Measurements from ENCODE around the gene SLC48A1. TPM values are rescaled to one million over a fixed set of nuclear protein-coding genes. Genes with fewer than 3 reads are reported as not detected.

SLC48A1 gene
- polyA plus RNA-seq, 1 donor (not counting 4 experiments of a cell fraction or from before 2014, with no cell fraction given) = 8.1 TPM

DNA sequence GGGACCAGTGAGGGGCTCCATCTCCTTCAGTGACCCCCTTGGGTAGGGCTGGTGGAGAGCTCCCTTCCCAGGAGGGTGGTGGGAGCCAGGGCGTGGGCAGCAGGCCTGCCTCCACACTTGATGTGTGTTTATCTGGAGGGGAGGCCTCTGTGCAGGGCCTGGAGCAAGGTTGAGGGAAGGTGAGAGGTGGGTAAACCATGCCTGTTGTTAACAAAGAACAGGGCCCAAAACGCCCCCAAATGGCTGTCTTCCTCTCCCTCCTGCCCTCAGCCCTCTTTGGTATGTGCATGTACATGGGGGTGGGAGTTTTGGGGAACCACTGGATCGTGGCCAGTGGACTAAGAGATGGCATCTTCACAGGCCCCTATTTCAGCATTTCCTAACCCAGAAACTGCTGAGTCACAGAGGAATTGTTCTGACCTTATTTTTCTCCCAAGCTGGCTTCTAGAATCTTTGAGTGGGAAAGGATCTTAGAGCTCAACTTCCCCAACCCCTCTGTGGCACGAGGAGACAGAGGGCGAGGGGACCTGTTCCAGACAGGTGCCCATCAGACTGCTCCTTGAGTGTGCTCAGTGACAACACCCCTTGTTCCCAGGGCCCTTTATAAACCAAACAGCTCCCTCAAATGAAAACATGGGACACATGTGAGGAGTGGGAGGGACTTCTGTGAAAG, 3.6 kb downstream of the SLC48A1 start:
- dilution Hi-C loops (cut with MboI; ENCODE audit: extremely low pct_ligation_motif_present, low sequenced_read_pairs) = no loop called here
- FAIRE-seq = no peak
- Histone ChIP-seq H4K20me1 (ENCODE audit: control insufficient read depth, extremely low read depth, insufficient read depth, low read length) (no peaks in the 10 kb centered on the region), H3K27me3 (ENCODE audit: control insufficient read depth, extremely low read depth, insufficient read depth, low read length) (no peaks in the 10 kb centered on the region), H3K4me3 (ENCODE audit: control insufficient read depth in 2 of 3, extremely low read depth in 1 of 3, insufficient read depth in 2 of 3, low read depth in 1 of 3, low read length in 3 of 3) (no peak overlapping the region), H3K9ac (ENCODE audit: control insufficient read depth, extremely low read depth, insufficient read depth, low read length) (no peak overlapping the region), H3K9me3 (ENCODE audit: control insufficient read depth, low read depth, low read length) (no peaks in the 10 kb centered on the region), H3K79me2 (ENCODE audit: control insufficient read depth, insufficient read depth, low read length) (peaks cover 15% of the 10 kb centered on the region), H2AFZ (ENCODE audit: control insufficient read depth, low read length) (no peak overlapping the region), H3K4me2 (ENCODE audit: control insufficient read depth, extremely low read depth, insufficient read depth, low read depth, low read length) (no peak overlapping the region), H3K27ac (ENCODE audit: control insufficient read depth, insufficient read depth, low read length) (no peak overlapping the region), H3K9me1 (ENCODE audit: control insufficient read depth, extremely low read depth, insufficient read depth, low read length) (peaks cover 3% of the 10 kb centered on the region), H3K4me1 (ENCODE audit: control insufficient read depth, extremely low read depth, insufficient read depth, low read length) (peaks cover 31% of the 10 kb centered on the region), H3K36me3 (ENCODE audit: control insufficient read depth in 2 of 2, extremely low read depth in 1 of 2, insufficient read depth in 2 of 2, low read length in 2 of 2) (peaks cover 2 to 7% of the 10 kb centered on the region in 2 experiments)
- TF ChIP-seq, protein P1, sequence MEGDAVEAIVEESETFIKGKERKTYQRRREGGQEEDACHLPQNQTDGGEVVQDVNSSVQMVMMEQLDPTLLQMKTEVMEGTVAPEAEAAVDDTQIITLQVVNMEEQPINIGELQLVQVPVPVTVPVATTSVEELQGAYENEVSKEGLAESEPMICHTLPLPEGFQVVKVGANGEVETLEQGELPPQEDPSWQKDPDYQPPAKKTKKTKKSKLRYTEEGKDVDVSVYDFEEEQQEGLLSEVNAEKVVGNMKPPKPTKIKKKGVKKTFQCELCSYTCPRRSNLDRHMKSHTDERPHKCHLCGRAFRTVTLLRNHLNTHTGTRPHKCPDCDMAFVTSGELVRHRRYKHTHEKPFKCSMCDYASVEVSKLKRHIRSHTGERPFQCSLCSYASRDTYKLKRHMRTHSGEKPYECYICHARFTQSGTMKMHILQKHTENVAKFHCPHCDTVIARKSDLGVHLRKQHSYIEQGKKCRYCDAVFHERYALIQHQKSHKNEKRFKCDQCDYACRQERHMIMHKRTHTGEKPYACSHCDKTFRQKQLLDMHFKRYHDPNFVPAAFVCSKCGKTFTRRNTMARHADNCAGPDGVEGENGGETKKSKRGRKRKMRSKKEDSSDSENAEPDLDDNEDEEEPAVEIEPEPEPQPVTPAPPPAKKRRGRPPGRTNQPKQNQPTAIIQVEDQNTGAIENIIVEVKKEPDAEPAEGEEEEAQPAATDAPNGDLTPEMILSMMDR (optimal IDR thresholded peaks at IDR 0.05 in 1 of 3, IDR thresholded peaks at IDR 0.05 in 1 of 3, conservative IDR thresholded peaks at IDR 0.05 in 1 of 3; ENCODE audit: extremely low read depth in 1 of 3, insufficient read depth in 2 of 3, low read length in 3 of 3) = no peak
- no peak for TF ChIP-seq EZH2 (IDR thresholded peaks at IDR 0.05; ENCODE audit: low read length)
- no peak for DNase-seq (ENCODE audit: low read depth, low spot score)

DNA sequence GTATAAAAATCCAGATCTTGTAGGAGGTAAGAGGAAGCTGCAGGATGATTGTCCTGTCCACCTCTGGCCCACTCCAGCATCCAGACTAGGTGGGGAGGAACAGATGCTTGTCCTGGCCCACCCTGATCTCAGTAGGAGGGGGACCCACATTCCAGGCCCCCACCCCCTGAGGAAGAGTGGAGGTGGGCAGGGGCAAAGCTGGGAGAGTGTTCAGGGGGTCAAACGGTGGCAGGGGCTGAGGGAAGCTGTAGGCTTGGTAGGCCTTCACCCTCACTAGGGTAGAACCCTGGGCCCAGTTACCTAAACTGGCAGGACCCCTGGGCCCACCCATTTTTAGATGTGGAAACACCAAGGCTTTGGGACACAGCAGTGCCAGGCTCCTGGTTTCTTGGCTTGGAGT, 4.1 kb downstream of the SLC48A1 start:
- dilution Hi-C loops (cut with MboI; ENCODE audit: extremely low pct_ligation_motif_present, low sequenced_read_pairs) = no loop called here
- H3K27me3 ChIP-seq (ENCODE audit: control insufficient read depth, extremely low read depth, insufficient read depth, low read length) = no peaks in the 10 kb centered on the region
- no peak overlapping the region for H3K27ac ChIP-seq (ENCODE audit: control insufficient read depth, insufficient read depth, low read length)
- peaks cover 36% of the 10 kb centered on the region for H3K4me1 ChIP-seq (ENCODE audit: control insufficient read depth, extremely low read depth, insufficient read depth, low read length)
- peaks cover 3% of the 10 kb centered on the region for H3K9me1 ChIP-seq (ENCODE audit: control insufficient read depth, extremely low read depth, insufficient read depth, low read length)
- no peaks in the 10 kb centered on the region for H4K20me1 ChIP-seq (ENCODE audit: control insufficient read depth, extremely low read depth, insufficient read depth, low read length)
- H3K36me3 ChIP-seq (ENCODE audit: control insufficient read depth in 2 of 2, extremely low read depth in 1 of 2, insufficient read depth in 2 of 2, low read length in 2 of 2) = peaks cover 2 to 7% of the 10 kb centered on the region in 2 experiments
- H3K4me3 ChIP-seq (ENCODE audit: control insufficient read depth in 2 of 3, extremely low read depth in 1 of 3, insufficient read depth in 2 of 3, low read depth in 1 of 3, low read length in 3 of 3) = no peak overlapping the region
- peaks cover 15% of the 10 kb centered on the region for H3K79me2 ChIP-seq (ENCODE audit: control insufficient read depth, insufficient read depth, low read length)
- no peak overlapping the region for H3K4me2 ChIP-seq (ENCODE audit: control insufficient read depth, extremely low read depth, insufficient read depth, low read depth, low read length)
- H3K9ac ChIP-seq (ENCODE audit: control insufficient read depth, extremely low read depth, insufficient read depth, low read length) = no peak overlapping the region
- no peaks in the 10 kb centered on the region for H3K9me3 ChIP-seq (ENCODE audit: control insufficient read depth, low read depth, low read length)
- no peak for DNase-seq (ENCODE audit: low read depth, low spot score)
- H2AFZ ChIP-seq (ENCODE audit: control insufficient read depth, low read length) = no peak overlapping the region
- no peak for FAIRE-seq
- no peak for TF ChIP-seq EZH2 (IDR thresholded peaks at IDR 0.05; ENCODE audit: low read length)
- TF ChIP-seq, protein P1 (optimal IDR thresholded peaks at IDR 0.05 in 1 of 3, IDR thresholded peaks at IDR 0.05 in 1 of 3, conservative IDR thresholded peaks at IDR 0.05 in 1 of 3; ENCODE audit: extremely low read depth in 1 of 3, insufficient read depth in 2 of 3, low read length in 3 of 3) = no peak
